ENCODE data around the gene DCK. TPM values are rescaled to one million over a fixed set of nuclear protein-coding genes. Genes with fewer than 3 reads are reported as not detected.

DCK gene
- total RNA-seq, 1 donor from 2014 or later = 10.8 TPM

DNA sequence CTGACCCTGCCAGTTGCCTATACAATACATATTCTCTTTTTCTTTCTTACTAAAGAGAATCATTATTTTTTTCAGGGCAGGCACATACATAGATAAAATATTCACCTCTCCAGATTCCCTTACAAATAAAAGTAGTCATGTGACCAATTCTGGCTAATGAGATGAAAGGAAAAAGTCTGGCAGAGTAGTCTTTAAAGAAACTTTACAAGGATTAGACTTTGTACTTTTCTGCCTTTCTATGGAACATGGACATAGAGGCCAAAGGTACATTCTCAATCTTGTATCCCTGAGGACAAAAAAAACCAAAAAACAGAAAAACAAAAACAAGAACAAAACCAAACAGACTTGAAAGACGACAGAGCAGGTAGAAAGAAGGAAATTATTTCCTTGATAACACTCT, 75.6 kb downstream of the DCK start:
- H3K27me3 Mint-ChIP-seq (ENCODE audit: unreplicated experiment) = peaks cover 1% of the 10 kb centered on the region
- TF ChIP-seq, protein P1, sequence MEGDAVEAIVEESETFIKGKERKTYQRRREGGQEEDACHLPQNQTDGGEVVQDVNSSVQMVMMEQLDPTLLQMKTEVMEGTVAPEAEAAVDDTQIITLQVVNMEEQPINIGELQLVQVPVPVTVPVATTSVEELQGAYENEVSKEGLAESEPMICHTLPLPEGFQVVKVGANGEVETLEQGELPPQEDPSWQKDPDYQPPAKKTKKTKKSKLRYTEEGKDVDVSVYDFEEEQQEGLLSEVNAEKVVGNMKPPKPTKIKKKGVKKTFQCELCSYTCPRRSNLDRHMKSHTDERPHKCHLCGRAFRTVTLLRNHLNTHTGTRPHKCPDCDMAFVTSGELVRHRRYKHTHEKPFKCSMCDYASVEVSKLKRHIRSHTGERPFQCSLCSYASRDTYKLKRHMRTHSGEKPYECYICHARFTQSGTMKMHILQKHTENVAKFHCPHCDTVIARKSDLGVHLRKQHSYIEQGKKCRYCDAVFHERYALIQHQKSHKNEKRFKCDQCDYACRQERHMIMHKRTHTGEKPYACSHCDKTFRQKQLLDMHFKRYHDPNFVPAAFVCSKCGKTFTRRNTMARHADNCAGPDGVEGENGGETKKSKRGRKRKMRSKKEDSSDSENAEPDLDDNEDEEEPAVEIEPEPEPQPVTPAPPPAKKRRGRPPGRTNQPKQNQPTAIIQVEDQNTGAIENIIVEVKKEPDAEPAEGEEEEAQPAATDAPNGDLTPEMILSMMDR (IDR thresholded peaks at IDR 0.05; ENCODE audit: partially characterized antibody, unreplicated experiment) = no peak
- H3K36me3 Mint-ChIP-seq (ENCODE audit: unreplicated experiment) = no peaks in the 10 kb centered on the region
- no peak overlapping the region for H3K4me3 Mint-ChIP-seq (ENCODE audit: unreplicated experiment)
- H3K9me3 Mint-ChIP-seq (ENCODE audit: unreplicated experiment) = no peaks in the 10 kb centered on the region
- no peak for DNase-seq
- no peaks in the 10 kb centered on the region for H3K4me1 Mint-ChIP-seq (ENCODE audit: low read depth, unreplicated experiment)
- H3K27ac Mint-ChIP-seq (ENCODE audit: unreplicated experiment) = no peak overlapping the region

DNA sequence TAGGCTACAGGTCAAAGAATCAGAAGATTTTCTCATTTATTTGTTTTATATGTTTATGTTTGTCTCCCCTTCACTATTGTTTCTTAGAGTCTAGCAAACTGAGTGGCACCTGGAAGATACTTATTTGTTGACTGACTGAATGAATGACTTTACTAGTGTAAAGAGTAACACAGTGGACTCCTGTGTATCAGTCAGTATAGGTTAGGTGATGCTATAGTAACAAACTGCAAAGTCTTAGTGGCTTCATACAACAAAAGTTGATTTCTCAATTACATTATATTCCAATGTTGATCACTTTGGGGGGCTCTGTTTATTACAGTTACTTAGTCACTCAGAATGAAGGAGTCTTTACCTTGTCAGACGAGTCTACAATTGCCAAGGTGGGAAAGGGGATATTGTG, 76.6 kb downstream of the DCK start:
- TF ChIP-seq, protein P1 (IDR thresholded peaks at IDR 0.05; ENCODE audit: partially characterized antibody, unreplicated experiment) = no peak
- Mint-ChIP-seq H3K4me3 (ENCODE audit: unreplicated experiment) (no peak overlapping the region), H3K9me3 (ENCODE audit: unreplicated experiment) (no peaks in the 10 kb centered on the region), H3K27me3 (ENCODE audit: unreplicated experiment) (peaks cover 1% of the 10 kb centered on the region), H3K4me1 (ENCODE audit: low read depth, unreplicated experiment) (peaks cover 4% of the 10 kb centered on the region), H3K36me3 (ENCODE audit: unreplicated experiment) (no peaks in the 10 kb centered on the region), H3K27ac (ENCODE audit: unreplicated experiment) (no peak overlapping the region)
- DNase-seq = no peak

DNA sequence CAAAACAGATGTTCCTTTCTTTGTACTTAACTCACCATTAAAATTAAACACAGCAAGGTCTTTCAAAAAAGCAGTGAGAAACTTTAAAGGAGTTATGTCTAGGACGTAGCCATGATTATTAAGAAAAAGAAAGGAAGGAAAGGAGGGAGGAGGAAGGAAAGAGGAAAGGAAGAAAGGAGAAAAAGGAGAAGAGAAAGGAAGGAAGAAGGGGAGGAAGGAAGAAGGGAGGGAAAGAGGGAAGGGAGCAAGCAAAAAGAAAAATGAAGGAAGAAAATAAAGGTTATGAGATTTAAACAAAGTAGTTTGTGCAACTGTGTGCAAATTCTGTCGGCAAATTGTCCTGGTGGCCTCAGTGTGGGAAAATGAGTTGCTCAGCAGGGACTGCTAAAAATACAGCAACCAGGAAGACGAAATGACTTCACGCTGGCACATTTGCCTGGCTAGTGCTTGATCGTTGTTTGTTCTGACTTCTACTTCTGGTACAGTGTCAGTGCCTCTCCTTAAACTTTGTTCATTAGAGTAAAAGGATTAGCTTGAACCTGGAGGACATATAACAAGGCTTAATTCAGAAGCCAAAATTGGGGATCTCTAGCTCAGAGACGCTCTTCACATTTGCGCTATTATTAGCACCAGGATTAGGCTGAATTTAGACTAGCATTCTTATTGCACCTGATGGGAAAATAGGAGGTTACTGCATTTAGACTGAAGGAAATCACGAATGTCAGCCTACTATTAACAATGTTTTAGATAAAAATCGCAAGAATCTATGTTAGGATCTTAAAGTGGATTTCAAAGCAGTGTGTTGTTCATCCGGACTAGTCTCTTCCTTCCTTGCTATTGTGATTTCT, 81.2 kb downstream of the DCK start:
- H3K9me3 Mint-ChIP-seq (ENCODE audit: unreplicated experiment) = no peaks in the 10 kb centered on the region
- no peaks in the 10 kb centered on the region for H3K36me3 Mint-ChIP-seq (ENCODE audit: unreplicated experiment)
- peaks cover 5% of the 10 kb centered on the region for H3K4me1 Mint-ChIP-seq (ENCODE audit: low read depth, unreplicated experiment)
- no peak overlapping the region for H3K4me3 Mint-ChIP-seq (ENCODE audit: unreplicated experiment)
- TF ChIP-seq, protein P1 (IDR thresholded peaks at IDR 0.05; ENCODE audit: partially characterized antibody, unreplicated experiment) = no peak
- H3K27me3 Mint-ChIP-seq (ENCODE audit: unreplicated experiment) = no peaks in the 10 kb centered on the region
- no peak overlapping the region for H3K27ac Mint-ChIP-seq (ENCODE audit: unreplicated experiment)
- DNase-seq = no peak

Other genes with a start within 250 kb of the DCK start
- 61.1 TPM for gene GRSF1, start 153.8 kb upstream of the DCK start, total RNA-seq (ENCODE audit: unreplicated experiment)
- gene MOB1B, start 91.3 kb upstream of the DCK start, total RNA-seq (ENCODE audit: unreplicated experiment) = 24.6 TPM